GM18873 (cell line): ENCODE results near the gene SLC17A9.

Experiments
- ATAC-seq: cut with Tn5 transposase; IDR thresholded peaks from one replicate; pipeline ENCODE4 v1.9.1; 2021; ENCODE audit warnings: mild to moderate bottlenecking, moderate library complexity, moderate number of reproducible peaks; ENCODE audit not compliant: unreplicated experiment, low FRiP score

Gene SLC17A9

DNA sequence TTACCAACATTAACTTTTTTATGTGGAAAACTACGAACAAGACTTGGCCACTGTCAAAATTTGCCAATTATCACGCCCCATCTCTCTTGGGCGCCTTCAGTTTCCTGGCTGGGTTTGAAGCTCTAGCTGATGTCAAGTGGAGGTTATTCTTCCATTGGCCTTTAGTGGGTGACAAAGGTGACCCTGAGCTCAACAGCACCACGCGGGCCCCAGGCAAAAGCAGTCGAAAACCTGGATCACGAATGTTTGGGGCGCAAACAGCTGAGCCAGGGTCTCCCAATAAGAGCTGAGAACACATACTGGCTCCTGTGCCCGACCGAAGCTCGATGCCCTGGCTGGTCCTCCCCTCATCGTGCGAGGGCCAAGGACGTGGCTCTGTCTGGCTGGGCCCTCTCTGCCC lies 26.8 kb downstream of the SLC17A9 start:
- ATAC-seq: no peak

GRCh38 chr20:62979876-62980373 lies 27.4 kb downstream of the SLC17A9 start:
- no peak for ATAC-seq

DNA sequence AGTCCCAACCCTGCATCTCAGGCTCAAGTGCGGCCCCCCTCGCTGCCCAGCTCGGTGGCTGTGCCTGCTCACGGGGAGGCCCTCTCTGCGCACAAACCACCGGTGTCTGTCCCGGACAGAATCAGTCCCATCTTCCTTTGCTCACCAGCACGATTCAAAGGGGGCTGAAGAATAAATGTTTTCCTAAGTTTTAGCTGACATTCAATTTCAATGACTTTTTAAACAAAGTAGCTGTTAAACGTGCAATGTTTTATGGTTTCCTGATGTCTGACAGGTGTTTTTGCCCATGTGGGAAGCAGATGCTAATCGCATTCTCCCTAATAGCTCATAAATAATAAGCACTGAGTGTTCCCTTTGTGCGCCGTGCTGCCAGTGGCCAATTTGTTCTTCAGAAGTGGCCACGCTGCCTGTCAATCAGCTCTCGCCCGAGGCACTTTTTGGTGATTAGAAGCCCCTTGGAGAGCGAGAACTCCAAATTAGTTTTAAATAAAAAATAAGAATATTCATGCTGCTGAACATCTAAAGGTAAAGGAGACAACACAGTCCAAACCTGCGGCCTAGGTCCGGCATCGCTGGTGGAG lies 28.0 kb downstream of the SLC17A9 start:
- no peak for ATAC-seq

DNA sequence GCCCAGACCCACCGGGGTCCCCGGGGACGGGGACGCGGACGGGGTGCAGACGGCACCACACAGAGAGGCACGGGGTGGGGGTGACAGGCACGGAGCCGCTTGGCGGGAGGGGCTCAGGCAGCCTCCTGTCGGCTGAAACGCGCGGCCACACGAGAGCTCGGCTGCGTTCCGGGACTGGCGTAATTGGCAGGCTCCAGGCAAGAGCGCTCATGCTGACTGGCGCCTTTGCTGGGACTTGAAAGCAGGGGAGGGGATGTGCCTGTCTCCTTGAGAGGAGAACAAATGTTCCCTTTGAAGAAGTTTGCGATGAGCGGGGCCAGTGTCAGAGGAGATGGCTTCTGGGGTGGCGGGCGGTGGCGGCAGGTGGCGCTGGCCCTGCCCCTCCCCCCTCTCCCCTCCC lies 28.5 kb downstream of the SLC17A9 start:
- ATAC-seq: no peak

DNA sequence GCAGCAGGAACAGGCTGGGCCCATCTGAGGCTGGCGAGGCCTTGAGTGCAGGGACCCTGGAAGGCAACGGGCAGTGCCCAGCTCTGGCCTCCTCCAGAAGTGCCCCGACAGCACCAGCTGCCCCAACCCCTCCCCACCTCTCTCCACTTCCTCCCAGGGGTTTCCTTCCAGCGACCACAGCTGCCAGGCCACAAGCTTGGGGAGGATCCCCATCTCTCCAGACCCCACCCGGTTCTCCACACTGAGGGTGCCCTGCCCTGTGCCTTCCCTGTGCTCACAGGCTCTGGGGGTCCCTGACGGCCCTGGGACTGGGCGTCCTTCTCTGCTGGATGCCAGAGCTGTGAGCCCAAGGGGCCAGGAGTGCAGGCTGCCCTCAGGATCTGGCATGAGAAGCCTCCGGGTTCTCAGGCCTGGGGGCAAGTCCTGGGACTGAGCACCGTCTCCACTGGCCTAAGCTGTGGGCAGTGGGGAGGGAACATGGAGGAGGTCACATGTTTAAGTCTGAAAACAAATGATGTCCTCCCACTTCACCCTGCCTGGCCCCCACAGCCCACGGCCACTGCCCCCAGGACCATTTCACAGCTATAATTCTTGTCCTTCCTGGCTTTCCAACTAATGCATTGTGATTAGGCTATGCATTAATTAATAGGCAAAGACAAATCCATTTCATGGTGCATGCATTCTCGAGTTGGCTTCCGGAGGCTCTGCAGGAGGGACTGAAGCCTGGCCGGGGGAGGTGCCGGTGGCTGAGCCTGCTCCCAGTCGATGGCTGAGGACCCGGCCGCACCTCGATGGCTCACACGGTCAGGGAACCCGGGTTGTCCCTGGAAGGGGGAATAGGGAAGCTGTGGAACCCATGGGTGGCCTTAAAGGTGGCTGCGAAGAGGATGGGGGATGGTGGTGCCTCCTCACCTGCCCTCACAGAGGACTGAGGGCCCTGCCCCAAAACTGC lies 29.9 kb downstream of the SLC17A9 start:
- ATAC-seq: no peak

GRCh38 chr20:62983210-62983609 lies 30.7 kb downstream of the SLC17A9 start:
- no peak for ATAC-seq

DNA sequence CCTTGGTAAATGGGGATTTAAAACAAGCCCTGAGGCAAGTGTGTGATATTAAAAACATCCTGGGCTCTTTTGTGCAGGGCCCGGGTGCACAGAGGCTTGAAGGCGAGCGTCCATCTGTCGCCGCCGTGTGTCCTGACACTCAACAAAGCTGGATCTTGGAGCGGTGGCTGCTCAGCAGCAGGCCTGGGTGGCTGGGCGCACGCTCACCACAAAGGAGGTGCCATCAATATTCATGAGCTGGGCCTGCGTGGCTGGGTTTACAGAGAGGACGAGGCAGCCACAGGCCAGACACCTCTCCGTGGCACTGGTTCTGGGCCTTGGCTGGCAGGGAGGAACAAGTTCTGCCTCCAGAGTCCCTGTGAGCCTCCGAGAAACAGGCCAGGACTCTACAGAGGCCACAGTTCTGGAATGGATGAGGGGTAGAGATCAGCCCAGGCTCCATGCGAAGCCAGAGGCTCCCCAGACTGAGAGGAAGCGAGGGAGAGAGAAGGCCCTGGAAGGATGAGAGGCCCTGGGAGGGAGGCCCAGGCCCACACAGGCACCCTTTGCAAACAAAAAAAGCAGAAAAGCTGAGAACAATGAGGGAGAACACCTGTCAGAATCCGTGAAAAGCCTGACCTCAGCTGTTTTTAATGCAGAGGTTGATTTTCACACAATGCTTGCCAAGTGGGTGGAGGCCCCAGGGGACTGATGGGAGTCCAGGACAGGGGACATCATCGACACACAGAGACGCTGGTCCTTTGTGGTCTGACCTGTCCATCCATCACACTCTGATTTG lies 32.3 kb downstream of the SLC17A9 start:
- no peak for ATAC-seq

DNA sequence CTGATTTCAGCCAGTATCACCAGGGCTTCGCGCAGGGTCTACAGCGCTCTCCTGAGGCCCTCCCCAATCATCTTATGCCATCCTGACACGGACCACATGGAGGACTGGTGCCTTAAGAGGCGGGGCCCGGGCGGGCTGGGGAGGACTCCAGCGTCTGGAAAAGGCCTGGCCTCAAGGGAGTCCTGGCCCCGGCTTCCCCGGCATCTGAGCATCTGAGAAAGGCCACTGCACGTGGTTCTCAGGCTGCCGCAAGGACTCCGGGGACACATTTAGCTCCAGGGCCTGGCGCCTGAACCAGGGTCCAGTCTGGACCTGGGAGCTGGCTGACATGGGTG lies 32.9 kb downstream of the SLC17A9 start:
- no peak for ATAC-seq

DNA sequence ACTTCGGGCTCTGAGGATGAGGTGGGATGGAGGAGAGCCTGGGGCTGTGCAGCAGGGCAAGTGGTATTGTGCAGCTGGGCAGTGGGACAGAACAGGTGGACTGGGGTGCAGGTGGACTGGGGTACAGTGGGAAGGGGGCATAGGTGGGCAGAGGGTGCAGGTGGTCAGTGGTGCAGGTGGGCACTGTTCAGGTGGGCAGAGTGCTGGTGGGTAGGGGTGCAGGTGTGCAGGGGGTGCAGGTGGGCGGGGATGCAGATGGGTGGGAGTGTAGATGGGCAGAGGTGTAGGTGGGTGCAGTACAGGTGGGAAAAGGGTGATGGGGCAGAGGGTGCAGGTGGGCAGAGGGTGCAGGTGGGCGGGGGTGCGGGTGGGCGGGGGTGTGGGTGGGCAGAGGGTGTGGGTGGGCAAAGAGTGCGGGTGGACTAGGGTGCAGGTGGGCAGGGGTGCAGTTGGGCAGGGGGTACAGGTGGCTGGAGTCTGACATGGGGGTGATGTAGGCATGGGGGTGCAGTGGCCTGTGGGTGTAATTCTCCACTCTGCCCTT lies 33.8 kb downstream of the SLC17A9 start:
- no peak for ATAC-seq

- no peak for ATAC-seq
Measured at GRCh38 chr20:62987114-62987513, 34.6 kb downstream of the SLC17A9 start.

- no peak for ATAC-seq
Measured at GRCh38 chr20:62989201-62989601, 36.7 kb downstream of the SLC17A9 start.

DNA sequence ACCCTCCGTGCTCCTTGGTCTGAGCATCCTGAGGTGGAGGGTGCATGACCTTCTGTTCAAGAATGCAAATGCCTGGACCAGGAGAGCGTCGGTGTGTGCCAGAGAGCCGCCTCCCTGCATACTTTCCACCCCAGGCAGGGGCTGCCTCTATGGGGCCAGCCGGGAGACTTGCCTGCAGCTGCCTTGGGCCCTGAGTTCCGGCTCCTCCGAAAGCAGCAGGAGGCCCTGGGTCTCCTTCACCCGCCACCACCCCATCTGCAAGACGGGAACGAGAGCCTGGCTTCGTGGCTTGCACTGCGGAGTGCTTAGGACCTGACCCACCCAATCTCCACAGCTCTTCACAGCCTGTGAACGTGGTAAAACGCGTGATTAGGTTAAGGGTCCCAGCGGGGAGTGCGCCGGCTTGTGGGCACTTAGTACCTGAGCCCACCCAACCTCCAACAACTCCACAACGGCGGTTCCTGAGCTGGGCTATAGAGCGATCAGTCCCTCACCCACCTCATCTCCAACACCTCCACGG lies 37.9 kb downstream of the SLC17A9 start:
- no peak for ATAC-seq

DNA sequence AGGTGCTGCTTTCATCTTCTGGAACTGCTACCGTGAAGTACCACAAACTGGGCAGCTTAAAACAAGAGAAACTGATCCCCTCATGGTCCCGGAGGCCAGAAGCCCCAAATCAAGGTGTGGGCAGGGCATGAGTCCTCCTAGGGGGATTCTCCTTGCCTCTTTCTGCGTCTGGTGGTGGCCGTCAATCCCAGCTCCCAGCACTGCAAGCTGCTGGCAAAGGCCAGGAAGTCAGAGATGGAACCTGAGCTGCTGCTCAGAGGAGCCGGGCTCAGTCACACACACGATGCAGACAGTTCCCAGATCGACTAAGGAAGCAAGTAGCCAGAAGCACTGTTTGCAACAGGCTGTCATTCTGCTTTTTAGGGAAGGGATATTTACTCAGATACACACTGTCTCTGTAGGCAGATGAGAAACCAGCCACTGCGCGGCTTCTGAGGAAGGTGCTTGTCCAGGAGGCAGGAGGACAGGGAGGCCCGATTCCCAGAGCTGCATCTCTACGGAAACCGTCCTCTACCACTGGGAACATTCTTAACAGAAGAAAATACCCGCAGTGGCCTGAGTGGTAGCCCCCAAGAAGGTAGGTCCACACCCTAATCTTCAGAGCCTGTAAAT lies 38.8 kb downstream of the SLC17A9 start:
- no peak for ATAC-seq

GRCh38 chr20:62991863-62992262 lies 39.4 kb downstream of the SLC17A9 start:
- no peak for ATAC-seq

GRCh38 chr20:62993856-62994494 lies 41.5 kb downstream of the SLC17A9 start:
- ATAC-seq: no peak

GRCh38 chr20:62994869-62995281 lies 42.4 kb downstream of the SLC17A9 start:
- no peak for ATAC-seq

DNA sequence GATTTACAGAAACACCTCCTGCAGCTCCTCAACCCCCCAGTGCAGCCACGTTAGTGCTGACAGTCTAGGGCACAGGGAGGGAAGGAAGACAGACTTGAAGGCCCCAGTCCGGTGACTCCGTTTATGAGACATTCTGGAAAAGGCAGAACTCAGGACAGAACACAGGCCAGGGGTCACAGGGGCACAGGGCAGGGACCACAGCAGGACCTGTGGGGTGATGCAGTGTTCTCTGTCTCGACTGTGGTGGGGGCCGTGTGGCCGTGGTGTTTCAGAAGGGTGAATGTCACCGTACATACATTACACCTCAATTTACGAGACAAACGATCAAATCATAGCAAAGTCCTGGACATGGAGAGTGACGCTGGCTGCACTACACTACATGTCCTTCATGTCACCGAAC lies 43.0 kb downstream of the SLC17A9 start:
- no peak for ATAC-seq

- ATAC-seq: no peak
Measured at GRCh38 chr20:62995898-62996595, 43.5 kb downstream of the SLC17A9 start.

DNA sequence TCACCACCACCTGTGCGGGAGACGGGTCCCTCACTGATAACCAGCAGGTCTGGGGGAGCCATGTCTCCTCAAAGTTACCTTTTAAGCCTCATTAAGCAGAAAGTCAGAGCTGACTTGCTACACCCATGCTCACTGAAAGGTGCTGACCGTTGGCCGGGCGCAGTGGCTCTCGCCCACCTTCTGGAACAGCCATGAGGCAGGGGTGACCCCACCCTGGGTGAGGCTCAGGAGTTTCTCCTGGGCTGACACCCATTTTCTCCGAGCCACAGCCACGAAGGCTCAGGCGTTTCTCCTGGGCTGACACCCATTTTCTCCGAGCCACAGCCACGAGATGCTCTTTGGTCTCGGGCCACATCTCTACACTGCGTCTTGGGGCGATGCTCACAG lies 44.1 kb downstream of the SLC17A9 start:
- ATAC-seq: no peak
